Central memory CD4-positive, alpha-beta T cell (primary cell): ENCODE measurements around the gene UCK2.

Source experiments
- DNase-seq: peaks from one replicate; pipeline ENCODE4 v3.0.0; 2022

Gene UCK2

DNA sequence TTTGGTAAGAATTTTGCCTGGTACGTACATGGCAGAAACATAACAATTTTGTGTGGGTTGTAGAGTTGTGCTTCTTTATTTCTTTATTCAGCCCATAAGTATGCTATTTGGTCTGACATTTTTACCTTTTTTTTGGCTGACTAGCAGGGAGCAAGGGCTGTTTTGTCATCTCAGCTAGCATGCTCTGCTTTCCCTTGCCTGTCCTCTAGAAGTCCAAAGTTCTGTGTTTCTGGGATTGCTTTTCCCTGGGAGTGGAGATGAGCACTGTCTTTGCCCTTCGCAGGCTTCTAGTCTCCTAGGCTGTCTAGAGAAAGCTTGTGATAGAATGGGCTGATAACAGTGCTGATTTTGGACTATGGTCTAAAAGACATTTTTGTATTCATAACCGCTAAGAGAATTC is 7.5 kb downstream of the UCK2 start:
- no peak for DNase-seq

DNA sequence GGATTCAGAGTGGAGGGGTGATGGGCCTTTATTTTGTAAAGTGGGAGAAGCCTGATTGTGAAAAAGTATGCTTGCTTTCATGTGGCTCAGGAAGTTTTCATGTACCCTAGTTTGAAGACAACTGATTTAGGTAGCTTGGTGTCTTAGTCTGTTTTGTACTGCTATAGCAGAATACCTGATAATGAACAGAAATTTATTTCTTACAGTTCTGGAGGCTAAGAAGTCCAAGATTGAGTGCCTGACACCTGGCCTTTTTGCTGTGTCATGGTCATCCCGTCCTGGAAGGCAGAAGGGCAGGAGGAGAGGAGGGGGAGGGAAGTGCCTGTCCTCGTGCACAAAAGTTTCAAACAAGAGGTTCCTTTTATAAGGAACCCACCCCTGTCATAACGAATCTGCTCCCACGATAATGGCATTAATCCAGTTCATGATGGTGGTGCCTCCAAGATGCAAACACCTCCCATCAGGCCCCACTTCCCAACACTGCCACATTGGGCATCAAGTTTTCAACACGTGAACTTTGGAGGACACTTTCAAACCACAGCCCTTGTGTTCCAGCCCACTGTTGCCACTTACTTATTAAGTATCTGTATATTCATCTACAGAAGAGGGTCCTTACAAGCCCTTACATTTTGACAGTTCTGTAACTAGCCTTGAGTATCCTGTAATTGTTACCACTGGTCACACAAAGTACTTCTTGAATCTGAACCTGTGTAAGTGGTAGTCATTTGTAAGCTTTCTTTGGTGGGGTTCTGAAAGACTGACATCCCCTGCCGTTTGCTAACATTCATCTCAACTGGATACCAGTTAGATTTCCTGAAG is 9.5 kb downstream of the UCK2 start:
- no peak for DNase-seq

DNA sequence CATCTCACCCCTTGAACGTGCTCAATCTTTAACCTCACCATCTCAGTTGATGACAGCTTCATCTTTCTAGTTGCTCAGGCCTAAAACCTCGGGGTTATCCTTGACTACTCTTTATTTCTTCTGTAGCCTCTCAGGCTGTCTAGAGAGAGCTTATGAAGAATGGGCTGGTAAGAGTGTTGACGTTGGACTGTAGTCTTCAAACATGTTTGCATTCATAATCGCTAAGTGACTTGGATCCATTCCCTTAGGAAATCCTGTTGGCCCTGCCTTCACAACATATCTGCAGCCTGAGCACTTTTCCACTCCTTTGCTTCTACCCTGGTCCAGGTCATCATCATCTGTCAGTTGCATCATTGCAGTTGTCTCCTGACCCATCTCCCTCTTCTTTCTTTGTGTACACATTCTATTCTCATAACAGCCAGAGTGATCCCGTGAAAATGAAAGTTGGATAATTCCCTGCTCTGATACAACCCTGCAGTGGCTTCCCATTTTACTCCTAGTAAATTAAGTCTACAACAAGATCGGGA is 10.5 kb downstream of the UCK2 start:
- no peak for DNase-seq

DNA sequence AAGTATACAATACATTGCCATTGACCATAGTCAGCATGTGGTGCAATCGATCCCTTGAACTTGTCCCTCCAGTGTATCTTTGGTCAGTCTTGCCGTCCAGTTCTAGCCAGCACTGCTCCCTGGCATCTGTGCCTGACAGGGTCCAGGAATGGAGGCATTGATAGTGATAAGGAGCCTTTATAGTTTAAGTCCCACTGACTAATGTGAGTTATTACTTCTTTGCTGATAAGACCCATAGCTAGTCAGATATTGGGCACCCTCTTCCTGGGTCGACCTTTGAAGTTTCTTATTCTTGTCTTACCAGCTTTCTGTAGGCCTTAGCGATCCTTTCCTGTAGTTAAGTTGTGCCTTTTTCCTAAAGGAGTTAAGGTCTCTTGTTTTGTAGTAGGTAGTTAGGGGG is 13.0 kb downstream of the UCK2 start:
- no peak for DNase-seq

DNA sequence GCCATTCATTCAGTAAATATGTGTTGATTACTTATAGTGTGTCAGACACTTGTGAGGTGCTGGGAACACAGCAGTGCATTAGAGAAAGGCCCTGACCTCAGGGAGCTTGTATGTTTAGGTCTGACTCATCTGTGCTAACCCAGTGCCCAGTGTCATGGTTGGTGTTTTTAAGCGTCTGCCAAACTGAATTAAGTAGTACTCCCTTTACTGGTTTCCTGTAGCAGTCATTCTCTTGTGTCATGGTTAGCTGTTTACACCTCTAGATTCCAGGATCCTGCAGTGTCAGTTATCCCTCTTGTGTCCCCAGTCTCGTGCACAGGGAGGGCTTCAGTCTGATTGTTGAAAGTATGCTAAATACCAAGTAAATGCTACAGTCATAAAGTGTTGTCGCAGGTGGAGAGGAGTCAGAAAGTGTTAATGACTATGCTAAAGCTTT is 14.2 kb downstream of the UCK2 start:
- no peak for DNase-seq

DNA sequence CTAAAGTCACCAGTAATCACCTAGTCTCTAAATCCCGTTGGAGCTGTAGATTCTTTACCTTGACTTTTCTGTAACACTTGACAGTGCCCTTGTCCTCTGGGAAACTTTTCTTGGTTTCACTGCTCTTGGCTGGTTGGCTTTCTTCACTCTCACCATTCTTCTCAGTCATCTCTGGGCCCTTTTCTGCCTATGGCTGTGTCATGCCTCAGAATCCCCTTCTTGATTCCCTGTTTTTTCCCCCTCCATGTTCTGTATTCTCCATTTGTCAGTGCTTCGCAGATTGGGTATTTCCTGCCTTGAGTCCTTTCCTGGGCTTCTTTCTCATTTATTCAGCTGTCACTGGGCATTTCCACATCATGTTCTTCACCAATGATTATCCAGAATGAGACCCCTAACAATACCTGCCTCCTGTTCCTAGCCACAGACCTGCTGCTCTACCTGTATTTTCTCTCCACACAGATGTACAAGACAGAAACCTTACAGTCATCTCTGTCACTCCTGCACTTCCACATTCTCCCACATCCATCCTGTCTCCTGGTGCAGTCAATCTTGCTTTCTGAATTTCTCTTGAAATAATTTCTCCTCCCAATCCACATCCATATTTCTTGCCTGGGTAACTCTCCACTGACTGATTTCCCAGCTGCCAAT is 14.7 kb downstream of the UCK2 start:
- DNase-seq: no peak

DNA sequence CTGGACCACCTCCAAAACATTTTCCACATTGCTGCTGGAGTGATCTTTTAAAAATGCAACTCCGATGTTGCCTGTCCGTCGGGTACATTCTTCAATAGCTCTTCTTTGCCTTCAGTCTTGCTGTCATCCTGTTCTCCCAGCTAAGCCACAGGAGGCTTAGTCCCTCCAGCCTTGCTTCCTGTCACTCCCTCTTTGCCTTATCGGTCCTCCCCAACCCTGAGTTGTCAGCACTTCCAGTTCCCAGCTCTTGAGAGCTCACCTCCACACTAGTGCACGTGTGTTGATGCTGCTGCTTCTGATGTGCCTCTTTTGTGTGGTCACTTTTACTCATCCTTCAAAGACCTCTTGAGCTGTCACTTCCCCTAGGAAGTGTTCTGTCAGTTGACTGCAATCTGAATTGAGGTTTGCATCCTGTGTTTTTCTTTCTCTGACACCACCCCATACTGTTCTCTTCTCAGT is 15.3 kb downstream of the UCK2 start:
- DNase-seq: no peak

DNA sequence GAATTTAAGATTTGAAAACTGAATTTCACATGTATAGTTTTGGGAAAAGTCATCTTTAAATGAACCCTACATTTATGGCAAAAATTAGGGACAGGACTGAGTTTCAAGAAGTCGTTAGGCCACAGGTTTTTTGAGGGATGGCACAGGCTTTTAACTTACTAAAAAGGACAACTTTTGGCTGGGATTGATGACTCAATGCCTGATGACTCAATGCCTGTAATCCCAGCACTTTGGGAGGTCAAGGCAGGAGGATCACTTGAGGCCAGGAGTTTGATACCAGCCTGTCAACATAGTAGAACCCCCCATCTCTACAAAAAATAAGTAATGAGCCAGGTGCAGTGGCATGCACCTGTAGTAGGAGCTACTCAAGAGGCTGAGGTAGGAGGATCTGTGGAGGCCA is 15.9 kb downstream of the UCK2 start:
- no peak for DNase-seq

DNA sequence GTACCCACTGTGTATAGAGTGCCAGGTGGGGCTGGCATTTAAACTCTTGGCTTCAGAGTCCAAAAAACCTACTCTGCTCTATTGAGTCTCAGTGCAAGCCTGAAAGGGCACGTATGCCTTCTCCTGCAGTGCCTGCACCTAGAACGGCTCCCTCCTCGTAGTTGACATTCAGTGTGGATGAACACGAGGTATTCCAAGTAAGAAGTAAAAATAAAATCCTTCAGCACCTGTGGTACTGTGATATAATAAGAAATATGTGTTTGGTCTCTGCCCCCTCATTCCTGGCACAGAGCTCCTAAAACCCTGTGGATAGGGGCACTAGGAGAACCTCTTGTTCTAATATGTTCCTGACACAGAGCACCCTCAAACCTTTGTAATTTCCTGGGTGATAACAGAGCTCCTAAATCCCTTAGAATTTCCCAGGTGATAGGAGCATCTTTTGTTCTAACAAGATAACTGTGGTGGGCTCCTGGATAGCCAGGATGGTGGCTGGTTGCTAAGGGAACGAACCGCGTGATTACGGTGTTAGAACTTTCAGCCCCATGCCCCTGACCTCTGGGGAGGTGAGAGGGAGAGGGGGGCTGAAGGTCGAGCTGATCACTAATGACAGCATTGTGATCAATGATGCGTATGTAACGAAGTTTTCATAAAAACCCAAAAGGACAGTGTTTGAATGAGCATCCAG is 16.8 kb downstream of the UCK2 start:
- no peak for DNase-seq

DNA sequence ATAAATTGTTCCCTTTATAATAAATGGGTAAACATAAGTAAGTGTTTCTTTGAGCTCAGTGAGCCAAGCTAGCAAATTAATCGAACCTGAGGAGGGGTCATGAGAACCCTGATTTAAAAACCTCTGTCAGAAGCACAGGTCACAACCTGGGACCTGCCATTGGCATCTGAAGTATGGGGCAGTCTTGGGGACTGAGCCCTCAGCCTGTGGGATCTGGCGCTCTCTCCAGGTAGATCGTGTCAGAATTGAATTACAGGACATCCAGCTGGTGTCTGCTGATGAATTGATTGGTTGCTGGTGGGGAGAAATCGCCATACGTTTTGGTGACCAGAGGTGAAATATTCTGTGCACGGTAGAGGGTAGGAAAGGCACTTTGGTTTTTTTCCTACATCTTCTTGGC is 17.5 kb downstream of the UCK2 start:
- DNase-seq: no peak

DNA sequence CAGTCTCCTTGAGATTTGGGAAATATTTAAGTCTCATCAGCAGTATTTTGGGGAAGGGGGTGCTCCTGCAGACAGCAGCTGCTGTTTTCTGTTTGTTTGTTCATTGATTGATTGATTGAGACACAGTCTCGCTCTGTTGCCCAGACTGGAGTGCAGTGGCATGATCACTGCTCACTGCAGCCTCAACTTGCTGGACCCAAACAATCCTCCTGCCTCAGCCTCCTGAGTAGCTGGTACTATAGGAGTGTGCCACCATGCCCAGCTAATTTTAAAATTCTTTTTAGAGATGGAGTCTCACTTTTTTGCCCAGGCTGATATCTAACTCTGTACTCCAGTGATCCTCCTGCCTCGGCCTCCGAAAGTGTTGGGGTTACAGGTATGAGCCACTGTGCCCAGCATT is 18.2 kb downstream of the UCK2 start:
- DNase-seq: no peak

DNA sequence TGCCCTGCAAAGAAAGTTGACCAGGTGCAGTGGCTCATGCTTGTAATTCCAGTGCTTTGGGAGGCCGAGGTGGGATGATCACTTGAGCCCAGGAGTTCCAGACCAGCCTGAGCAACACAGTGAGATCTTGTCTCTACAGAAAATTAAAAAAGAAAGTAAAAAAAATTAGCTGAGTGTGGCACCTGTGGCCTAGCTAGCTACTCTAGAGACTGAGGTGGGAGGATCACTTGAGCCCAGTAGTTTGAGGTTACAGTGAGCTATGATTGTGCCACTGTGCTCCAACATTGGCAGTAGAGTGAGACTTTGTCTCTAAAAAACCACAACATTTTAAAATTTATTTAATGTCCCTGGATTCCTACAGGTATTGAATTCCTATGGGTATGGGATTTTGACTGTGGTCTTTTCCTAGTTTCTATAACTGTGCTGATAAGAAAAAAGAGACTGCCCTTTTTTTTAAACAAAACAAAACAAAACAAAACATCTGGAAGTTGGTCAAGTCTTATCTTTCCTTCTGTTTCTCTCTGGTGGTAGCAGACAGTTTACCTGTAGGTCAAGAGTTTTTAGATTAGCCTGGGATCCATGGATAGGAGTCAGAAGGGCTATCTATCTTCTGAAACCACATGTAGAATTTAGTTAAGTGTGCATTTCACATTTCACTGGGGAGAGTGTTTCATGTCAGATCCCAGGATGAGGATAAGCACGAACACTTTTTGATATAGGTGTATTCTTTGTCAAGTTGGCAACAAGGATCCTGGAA is 18.8 kb downstream of the UCK2 start:
- DNase-seq: no peak

DNA sequence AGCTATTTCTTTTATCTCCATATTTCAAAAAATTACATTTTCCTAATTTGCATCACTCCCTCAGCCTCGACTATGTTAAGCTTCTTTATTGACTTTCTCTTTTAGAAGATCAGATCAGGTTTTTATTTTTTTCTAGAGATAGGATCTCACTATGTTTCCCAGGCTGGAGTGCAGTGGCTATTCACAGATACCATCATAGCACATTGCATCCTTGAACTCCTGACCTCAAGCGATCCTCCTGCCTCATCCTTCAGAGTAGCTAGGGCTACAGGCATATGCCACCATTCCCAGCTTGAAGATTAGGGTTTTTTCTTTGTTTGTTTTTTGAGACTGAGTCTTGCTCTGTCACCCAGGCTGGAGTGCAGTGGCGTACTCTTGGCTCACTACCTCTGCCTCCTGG is 20.1 kb downstream of the UCK2 start:
- DNase-seq: no peak

DNA sequence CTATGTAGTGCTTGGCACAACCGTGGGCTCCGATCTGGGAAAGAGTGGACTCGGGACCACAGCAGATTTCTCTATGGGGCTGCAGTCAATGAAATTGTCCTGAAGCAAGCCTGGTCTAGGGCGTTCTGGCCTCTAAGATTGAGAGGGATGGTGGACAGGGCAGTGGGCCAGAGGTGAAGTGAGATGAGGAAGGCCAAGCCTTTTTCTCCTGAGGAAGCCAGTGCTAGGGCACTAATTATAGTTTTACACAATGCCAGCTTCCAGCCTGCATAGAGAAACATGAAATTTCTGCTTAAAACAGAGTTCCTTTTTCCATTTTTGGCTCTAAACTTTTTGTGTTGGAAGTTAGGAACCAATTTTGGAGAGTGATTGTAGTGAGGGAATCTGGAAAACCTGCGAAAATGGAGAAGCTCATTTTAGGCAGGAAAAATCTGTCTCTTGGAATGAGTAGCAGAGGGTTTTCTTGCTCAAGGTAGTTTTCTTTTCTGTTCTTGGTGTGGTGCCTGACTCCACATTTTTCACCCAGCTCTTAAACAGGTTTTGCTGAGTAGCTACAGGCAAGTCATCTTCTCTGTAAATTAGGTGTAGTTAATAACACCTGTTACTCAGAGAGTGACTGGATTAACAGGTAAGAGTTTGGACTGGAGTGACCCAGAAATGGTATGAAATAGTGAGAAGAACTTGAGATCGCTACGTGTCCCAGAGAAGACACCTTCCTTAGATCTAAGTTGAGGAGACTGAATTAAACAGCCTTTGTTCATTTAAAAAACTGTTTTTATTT is 22.1 kb downstream of the UCK2 start:
- DNase-seq: no peak

DNA sequence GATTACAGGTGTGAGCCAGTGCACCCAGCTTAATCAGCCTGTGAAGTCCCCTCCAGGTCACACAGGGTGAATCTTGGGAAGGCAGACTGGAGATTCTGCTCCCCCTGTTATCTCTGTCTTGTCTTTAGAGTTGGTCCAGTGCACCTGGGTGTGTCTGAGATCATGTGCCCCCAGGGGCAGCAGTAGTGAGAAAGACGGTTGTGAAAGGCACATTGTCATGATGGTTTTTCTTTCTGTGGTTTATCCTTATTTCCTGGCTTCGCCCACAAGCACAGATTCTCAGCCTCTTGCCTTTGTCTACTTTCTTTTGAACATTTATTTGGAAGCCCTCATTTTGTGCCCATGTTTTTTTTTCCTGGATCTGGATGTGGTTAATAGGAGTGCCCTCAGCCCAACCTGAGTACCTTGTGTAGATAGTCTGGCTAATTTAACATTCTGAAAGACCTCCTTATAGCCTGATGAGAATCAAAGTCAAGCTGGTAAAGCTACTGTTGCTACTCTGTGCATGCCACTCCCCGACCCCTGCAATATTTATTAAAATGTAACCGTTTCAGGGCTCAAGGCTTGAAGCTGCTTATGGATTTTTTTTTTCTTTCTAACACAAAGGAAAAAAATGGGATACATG is 23.7 kb downstream of the UCK2 start:
- DNase-seq: no peak

DNA sequence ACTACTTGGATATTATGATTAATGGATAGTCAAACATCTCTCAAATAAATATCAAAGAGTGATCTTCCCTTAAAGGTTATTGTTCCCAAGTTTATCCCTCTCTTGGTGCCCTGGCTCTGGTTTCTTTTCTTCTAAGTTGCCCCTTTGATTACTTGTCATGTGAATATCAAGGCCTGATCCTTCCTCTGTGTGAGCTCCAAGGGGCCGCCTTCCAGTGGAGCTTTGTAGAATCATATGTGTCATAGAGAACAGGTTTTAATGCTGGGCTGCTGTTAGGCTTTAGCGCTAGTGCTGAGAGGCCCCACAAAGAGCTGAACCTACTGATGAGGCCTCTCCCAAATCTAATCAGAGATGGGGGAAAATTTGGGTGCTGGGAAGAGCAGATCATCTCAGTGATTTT is 25.5 kb downstream of the UCK2 start:
- DNase-seq: no peak

DNA sequence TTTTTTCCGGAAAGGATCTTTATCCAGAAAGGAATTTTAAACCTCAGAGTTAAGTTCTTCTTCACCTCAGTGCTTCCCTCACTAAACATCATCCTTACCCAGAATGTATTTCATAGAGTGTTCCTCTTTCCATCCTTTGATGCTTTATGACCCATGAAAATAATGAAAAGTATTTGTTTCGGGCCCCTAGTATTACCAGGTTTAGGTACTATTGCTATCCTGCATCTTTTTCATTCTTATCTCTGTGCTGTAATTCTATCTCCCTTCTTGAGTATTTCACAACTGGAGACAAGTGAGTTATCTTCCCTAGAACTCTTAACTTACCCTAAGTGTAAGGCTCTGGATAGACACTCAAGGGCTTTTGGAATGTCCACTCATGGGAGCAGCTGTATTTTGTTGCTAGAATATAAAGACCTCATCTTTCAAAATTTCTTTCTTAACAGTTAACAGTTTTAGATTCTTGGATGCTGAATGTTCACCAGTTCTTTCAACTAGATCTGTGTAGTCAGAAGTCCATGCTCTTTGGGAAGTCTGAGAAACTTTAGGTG is 26.2 kb downstream of the UCK2 start:
- no peak for DNase-seq

DNA sequence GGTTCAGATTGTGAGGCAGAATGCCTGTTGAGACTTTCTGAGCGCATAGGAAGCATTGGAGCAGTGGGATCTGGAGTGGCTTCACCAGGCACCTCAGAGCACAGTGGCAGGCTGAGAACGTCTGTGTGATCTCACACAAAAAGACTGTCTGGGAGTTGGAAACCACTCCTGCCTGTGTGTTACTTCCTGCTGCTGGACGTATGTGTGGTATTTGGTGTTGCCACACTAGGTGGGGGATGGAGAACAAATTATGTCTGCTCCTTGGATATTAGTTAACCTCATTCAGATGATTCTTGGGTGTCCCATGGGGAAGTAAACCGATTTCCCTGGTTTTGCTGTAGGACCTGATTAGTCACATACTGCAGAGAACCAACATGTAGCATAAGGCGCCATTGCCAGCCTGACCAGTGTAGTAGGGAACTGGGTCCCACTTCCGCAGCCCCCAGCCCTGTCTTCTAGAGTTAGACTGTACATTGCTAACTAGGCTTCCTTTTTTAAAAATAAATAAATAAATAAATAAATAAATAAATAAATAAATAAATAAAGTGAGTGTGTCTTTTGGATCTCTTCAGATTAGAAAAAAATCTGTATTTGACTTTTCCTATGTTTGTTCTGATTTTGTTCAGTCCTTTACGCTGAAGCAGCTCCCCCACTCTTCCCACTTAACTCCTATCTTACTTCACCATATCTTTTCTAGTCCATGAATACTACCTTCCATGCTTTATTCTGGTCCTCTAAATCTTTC is 26.9 kb downstream of the UCK2 start:
- no peak for DNase-seq

DNA sequence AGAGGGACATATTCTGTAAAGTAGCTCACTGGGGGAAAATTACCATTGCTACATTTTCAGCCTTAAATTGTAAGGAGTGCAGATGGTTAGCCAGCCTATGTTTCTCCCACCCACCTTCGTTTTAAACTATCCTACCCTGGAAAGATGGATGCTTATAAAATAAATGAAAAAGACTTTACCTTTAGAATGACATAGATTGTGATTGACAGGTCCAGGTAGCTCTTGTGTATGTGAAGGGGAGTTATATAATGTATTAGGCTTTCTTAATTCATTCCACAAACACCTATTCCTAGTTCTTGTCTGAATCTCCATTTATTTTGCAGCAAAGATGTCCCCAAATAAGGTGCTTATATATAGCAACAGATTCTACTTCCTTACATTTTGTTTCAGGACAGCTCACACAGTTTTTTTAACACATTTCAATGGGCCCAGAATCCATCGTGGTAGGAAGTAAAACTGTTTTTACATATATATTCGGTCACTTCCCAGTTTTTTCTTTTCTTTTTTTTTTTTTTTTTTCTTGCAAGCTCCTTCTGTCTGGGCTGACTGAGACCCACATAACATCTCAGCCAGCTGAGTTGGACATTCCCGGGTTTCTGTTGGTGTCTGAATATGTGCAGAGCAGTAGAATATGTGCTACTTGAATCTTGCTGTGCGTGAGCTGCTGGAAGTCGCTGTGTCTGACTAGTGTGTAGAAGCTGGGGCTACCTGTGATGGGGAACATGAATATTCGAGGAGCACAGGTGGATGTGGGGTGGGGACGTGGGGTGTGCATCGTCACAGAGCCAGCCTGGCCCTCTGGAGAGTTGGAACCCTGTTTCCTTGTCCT is 27.8 kb downstream of the UCK2 start:
- DNase-seq: no peak

DNA sequence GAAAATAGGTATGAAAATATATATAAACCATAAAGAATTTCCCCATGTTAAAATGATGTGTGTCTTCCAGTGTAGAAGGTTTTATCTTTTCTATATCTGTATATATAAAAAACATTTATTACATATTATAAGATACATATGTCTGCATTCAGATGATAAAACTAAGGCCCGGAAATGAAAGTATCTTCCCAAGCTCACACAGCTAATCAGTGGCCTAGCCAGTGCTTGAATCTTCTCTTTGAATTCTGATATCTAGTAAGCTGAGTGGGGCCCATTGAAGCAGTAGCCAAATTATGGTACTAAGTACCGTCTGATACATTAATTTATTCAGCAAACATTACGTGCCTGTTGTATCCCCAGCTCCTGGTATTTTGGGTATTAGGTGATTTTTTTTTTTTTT is 28.6 kb downstream of the UCK2 start:
- DNase-seq: no peak
